HL-60/S4 (cell line): Measurements from ENCODE around the gene IWS1.
"Not testable (repeated sequence)": the region's sequence is repeated elsewhere in the genome, so short reads cannot be mapped to it uniquely, and the experiment has no call there.

ENCODE experiments used
- in situ Hi-C: fragments of 300-500 bp; cut with MboI; formaldehyde crosslinking; loops from 2 replicates; pipeline ENCODE4 v1.14.3; 2022; ENCODE audit warnings: low sequenced_read_pairs

The IWS1 gene

GRCh38 chr2:127561371-127561770 lies 35.1 kb upstream of the IWS1 start:
- in situ Hi-C loops = no loop called here

GRCh38 chr2:127560931-127561280 lies 34.6 kb upstream of the IWS1 start:
- in situ Hi-C loops = no loop called here

- in situ Hi-C loops = no loop called here
Observed at GRCh38 chr2:127560201-127560930, 34.1 kb upstream of the IWS1 start.

GRCh38 chr2:127559454-127559853 lies 33.2 kb upstream of the IWS1 start:
- in situ Hi-C loops = no loop called here

DNA sequence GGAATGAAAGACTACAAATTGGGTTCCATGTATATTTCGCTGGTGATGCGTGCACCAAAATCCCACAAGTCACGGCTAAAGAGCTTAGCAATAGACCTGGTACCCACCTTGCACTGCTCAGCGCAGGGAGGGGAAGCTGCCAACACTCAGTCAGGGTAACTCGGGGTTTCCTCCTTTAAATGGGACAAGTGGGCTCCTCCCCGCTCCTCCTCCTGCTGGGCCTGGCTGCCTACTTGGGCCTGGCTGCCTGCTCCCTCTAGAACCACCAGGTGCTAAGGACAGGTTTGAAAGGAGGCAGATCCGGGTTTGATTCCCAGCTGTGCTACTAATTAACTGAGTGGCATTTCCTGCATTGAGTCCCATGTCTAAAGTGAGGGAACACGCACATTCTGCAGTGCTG lies 32.6 kb upstream of the IWS1 start:
- in situ Hi-C loops = no loop called here

- in situ Hi-C loops = no loop called here
Observed at GRCh38 chr2:127552846-127553245, 26.6 kb upstream of the IWS1 start.

DNA sequence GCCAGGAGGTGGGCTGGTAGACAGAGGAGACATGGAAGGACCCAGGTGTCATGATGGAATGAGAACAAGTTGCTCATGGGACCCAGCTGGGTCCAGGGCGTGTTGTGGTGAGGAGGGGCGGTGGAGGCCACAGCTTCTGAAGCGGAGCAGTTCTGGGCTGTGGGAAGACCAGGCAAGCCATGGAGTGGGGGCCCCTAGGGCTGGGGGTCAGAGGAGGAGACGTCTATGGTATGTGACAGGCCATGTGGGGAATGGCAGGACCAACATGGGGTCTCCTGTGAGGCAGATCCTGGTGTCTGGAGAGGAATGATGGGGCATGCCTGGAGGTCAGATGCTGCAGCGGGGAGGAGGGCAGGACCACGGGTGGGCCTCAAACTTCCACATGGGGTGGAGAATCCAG lies 26.0 kb upstream of the IWS1 start:
- in situ Hi-C loops = no loop called here

GRCh38 chr2:127551221-127551930 lies 25.1 kb upstream of the IWS1 start:
- in situ Hi-C loops = no loop called here

DNA sequence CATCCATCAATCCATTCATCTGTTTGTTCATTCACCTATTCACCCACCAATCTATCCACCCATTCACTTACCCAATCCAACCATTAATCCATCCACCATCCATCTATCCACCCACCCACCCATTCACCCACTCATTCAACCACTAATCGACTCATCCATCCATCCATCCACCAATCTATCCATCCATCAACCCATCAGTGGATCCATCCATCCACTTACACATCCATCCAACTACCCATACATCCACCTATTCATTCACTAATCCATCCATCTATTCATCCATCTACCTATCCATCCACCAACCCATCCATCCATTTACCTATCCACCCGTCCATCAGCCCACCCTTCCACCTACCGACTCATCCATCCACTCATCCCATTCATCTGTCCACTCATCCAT lies 20.5 kb upstream of the IWS1 start:
- in situ Hi-C loops = no loop called here

DNA sequence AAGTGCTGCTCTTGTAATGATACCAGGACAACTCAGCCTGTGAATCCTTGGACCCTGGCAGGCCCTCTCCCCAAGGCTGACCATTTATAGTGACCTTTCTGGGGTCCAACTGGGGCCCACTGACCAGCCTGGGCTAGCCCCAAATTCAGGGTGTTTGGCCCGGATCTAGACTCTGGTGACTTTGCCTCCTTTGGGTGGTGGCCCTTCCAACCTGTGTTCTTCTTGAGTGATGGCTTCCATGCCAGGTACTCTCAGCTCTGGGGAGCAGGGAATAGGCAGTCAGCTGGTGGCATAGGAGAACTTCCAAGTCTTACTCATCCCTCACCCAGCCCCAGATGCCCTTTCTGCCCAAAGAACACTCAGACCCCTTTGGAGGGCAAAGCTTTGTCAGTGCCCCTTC lies 19.5 kb upstream of the IWS1 start:
- in situ Hi-C loops = no loop called here

GRCh38 chr2:127545189-127545588 lies 18.9 kb upstream of the IWS1 start:
- in situ Hi-C loops = no loop called here

DNA sequence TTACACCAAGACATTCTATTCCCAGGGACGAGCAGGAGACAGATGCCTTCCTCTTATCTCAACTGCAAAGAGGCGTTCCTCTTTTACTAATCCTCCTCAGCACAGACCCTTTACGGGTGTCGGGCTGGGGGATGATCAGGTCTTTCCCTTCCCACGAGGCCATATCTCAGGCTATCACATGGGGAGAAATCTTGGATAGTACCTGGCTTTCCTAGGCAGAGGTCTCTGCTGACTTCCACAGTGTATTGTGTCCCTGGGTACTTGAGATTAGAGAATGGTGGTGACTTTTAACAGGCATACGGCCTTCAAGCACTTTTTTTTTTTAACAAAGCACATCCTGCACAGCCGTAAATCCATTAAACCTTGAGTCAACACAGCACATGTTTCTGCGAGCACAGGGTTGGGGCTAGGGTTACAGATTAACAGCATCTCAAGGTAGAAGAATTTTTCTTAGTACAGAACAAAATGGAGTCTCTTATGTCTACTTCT lies 16.8 kb upstream of the IWS1 start:
- in situ Hi-C loops = not testable (repeated sequence)

DNA sequence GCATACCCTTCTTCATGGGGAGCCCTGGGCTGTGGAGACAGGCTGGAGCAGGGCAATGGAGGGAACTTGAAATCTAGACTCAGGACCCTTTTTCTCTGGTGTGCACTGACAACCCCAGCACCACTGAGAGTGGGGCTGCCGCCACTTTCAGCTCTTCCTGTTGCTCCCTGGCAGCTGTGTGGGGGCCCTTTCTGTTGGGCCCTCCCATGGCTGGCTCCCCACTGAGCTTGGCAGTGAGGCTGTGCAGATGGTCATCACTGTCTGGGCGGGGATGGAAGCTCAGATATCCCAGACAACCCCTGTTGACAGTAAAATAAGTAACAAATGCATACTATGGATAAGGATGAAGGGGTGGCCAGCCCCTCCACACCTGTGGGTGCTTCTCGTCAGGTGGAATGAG lies 15.9 kb upstream of the IWS1 start:
- in situ Hi-C loops = no loop called here

- in situ Hi-C loops = no loop called here
Observed at GRCh38 chr2:127541809-127542208, 15.5 kb upstream of the IWS1 start.

DNA sequence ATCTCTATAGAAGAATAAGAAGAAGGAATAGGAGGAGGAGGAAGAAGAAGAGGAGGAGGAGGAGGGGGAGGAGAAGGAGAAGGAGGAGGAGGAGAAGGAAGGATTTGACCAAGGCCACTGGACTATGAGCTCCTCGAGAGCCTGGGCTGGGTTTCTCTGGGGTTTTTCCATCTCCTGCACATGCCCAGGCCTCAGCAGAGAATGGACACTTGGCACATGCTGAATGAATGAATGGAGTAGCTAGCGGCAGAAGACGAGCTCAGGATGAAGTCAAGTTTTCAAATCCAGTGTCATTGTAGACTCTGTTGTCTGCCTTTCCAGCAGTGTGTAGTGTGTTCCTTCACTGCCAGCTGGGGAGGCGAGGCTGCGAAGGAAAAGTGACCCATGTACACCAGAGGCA lies 11.4 kb upstream of the IWS1 start:
- in situ Hi-C loops = no loop called here

DNA sequence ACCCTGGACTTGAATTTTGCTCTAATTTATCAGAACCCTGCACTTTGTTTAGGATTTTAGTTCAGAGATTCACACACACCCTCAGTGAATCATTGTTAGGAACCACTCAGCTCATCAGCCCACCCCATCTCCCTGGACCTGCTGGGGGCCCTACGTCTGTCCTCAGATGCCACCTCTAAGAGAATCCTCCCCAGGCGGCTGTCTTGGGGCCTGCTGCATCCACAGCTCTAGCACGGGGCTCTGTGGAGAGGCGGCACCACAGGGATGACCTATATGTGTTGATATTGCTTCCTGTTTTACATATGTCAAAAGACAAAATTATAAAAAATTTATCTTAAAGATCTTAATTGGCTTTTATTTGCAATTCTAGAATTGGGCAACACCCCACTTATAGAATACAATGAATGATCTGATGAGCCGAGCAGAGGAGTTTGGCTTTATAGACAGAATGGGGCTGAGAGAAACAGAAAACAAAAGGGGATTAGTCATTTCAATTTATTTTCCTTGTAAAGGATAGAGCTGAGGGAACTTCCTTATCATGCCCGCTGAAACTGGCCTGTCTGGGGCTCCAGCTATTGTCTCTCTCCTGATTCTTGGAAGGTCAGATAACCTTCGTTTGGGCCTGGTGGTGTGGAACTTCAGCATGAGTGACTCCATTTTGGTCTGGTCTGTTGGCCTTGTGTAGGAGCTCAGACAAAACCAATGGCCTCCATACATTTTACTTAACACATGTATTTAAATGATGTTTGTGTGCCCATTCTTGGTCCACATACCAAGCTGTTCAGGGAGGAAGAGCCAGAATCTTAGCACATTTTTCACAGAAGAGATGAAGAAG lies 10.6 kb upstream of the IWS1 start:
- in situ Hi-C loops = no loop called here

GRCh38 chr2:127535918-127536317 lies 9.6 kb upstream of the IWS1 start:
- in situ Hi-C loops = no loop called here

- in situ Hi-C loops = no loop called here
Observed at GRCh38 chr2:127535422-127535901, 9.2 kb upstream of the IWS1 start, which contains the start of gene MYO7B. Gene MYO7B (plus strand): TSS chr2:127535683. CDS start chr2:127559723, 24,040 bp downstream.

GRCh38 chr2:127532296-127532695 lies 6.0 kb upstream of the IWS1 start:
- in situ Hi-C loops = no loop called here

GRCh38 chr2:127531221-127531648 lies 4.9 kb upstream of the IWS1 start:
- in situ Hi-C loops = no loop called here
